ENCODE results near the gene COPS3. TPM values are rescaled to one million over a fixed set of nuclear protein-coding genes. Genes with fewer than 3 reads are reported as not detected.

Gene COPS3
- total RNA-seq, 1 donor from 2014 or later = 89.2 TPM

DNA sequence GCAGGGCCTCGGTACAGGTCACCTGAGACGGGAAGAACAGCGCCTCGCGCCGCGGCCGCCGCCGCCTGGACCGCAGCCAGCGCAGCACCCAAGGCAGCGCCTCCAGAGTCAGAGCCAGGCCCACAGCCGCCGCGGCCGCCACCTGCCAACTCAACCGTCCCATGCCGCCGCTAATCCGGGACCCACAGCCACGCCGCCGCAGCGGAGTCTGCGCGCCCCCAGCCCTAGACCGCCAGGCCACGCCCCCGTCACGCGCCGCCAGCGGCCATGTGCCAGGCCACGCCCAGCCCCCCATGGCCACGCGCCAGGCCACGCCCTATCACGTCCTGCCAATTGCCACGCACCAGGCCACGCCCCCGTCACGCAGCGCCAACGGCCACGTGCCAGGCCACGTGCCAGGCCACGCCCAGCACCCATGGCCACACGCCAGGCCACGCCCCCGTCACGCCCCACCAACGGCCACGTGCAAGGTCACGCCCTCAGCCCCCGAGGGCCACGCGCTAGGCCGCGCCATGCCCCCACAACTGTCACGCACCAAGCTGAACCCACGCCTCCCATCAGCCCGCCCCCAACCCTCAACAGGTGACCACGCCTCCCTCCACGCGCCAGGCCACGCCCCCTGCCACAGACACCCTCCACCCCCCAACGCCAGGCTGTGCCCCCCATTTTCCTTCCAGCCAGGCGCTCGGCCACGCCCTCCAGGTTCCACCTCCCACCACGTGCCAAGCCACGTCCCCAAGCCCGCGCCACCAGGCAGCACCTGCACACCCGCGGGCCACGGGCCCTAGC, 74.7 kb downstream of the COPS3 start, which contains the start of gene PLD6:
PLD6 (minus strand) TSS at position 210 of the 789 bp plus-strand sequence; CDS start at position 163, 47 bp downstream.
- Histone ChIP-seq H3K4me3 (ENCODE audit: low read length in 3 of 3) (peak within 1 kb of the TSS; percentile 54 to 82 (median 80)), H3K27me3 (ENCODE audit: control insufficient read depth in 3 of 3, insufficient read depth in 3 of 3, low read length in 3 of 3) (no peaks in the 10 kb centered on the region), H3K9ac (ENCODE audit: low read depth in 1 of 3, low read length in 3 of 3) (peak within 1 kb of the TSS; percentile 76 to 92 (median 84)), H3K36me3 (ENCODE audit: control insufficient read depth in 3 of 3, insufficient read depth in 3 of 3, low read length in 3 of 3) (peaks cover 2 to 6% (median 3%) of the 10 kb centered on the region in 3 donors), H3K4me1 (ENCODE audit: control insufficient read depth in 3 of 3, insufficient read depth in 3 of 3, low read length in 3 of 3) (peaks cover 22 to 36% (median 35%) of the 10 kb centered on the region in 3 donors), H3K9me3 (ENCODE audit: control insufficient read depth in 3 of 3, low read length in 3 of 3) (no peaks in the 10 kb centered on the region), H3K27ac (ENCODE audit: low read depth, low read length) (peak within 1 kb of the TSS; percentile 92)

DNA sequence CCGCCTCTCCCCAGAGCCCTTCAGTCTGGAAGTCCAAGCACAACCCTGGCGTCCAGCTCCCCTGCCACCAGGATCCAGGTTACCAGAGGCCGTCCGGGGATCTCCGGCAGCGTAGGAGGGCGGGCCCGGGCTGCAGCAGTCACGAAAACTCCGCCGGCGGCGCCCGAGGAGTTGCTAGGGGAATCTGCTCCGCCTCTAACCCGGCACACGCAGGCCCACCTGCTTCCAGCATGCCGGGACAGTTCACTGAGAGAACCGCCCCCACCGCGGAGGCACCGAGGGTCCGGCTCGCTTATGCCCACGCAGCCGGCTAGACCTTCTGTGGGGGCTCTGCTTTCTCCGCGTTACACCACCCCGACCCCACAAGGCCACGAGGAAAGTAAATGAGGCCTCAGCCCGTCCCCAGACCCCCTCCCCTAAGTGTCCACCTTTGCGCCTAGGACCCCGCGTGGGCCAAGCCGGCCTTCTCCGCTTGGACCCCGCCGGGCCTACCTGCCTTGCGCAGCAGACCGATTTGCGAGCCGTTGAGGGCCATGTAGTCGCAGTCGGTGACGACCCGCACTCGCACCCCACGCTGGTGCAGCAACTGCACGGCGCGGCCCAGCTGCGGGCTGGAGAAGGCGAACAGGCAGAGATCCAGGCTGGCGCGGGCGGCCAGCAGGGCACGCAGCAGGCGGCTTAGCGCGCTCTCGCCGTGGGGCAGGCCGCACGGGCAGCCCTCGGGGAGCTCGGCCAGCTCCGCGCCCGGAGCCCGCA, 75.5 kb downstream of the COPS3 start:
- H3K9ac ChIP-seq (ENCODE audit: low read depth in 1 of 3, low read length in 3 of 3) = peak overlapping the region; percentile 76 to 92 (median 84)
- peaks cover 2 to 8% (median 3%) of the 10 kb centered on the region in 3 donors for H3K36me3 ChIP-seq (ENCODE audit: control insufficient read depth in 3 of 3, insufficient read depth in 3 of 3, low read length in 3 of 3)
- H3K27ac ChIP-seq (ENCODE audit: low read depth, low read length) = peak overlapping the region; percentile 92
- H3K9me3 ChIP-seq (ENCODE audit: control insufficient read depth in 3 of 3, low read length in 3 of 3) = no peaks in the 10 kb centered on the region
- H3K4me3 ChIP-seq (ENCODE audit: low read length in 3 of 3) = peak overlapping the region; percentile 54 to 82 (median 80)
- no peaks in the 10 kb centered on the region for H3K27me3 ChIP-seq (ENCODE audit: control insufficient read depth in 3 of 3, insufficient read depth in 3 of 3, low read length in 3 of 3)
- H3K4me1 ChIP-seq (ENCODE audit: control insufficient read depth in 3 of 3, insufficient read depth in 3 of 3, low read length in 3 of 3) = peaks cover 27 to 35% (median 31%) of the 10 kb centered on the region in 3 donors

DNA sequence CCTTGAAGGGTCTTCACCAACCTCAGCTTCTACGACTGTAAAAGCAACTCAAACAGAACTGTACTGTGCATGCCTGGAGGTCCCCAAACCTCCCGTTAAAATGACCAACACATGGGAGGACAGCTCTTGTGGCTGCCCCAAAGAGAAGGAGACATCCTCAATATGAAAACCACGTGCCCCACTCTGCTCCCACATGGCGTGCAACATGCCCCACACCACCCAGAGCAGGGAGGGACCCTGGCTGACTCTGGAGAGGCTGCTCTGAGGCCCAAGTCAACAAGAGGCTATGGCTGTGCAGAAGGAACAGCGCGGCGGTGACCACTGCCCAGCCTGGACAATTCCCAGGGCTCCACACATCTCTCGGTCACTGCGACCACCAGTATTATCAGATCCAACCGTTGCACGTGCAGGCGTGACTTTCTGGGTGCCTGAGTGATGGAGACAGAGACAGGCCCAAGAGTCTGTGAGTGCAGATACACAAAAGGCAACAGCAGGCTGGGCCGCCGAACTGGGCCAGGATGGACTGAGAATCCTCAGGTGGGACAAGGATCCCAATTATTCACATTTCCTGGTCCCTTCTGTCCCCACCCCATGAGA, 76.3 kb downstream of the COPS3 start:
- Histone ChIP-seq H3K4me1 (ENCODE audit: control insufficient read depth in 3 of 3, insufficient read depth in 3 of 3, low read length in 3 of 3) (peaks cover 27 to 37% (median 31%) of the 10 kb centered on the region in 3 donors), H3K36me3 (ENCODE audit: control insufficient read depth in 3 of 3, insufficient read depth in 3 of 3, low read length in 3 of 3) (peaks cover 2 to 8% (median 3%) of the 10 kb centered on the region in 3 donors), H3K9ac (ENCODE audit: low read depth in 1 of 3, low read length in 3 of 3) (peak overlapping the region; percentile 76 to 92 (median 84)), H3K4me3 (ENCODE audit: low read length in 3 of 3) (peak overlapping the region; percentile 54 to 82 (median 80)), H3K27me3 (ENCODE audit: control insufficient read depth in 3 of 3, insufficient read depth in 3 of 3, low read length in 3 of 3) (no peaks in the 10 kb centered on the region), H3K9me3 (ENCODE audit: control insufficient read depth in 3 of 3, low read length in 3 of 3) (no peaks in the 10 kb centered on the region), H3K27ac (ENCODE audit: low read depth, low read length) (peak overlapping the region; percentile 92)

DNA sequence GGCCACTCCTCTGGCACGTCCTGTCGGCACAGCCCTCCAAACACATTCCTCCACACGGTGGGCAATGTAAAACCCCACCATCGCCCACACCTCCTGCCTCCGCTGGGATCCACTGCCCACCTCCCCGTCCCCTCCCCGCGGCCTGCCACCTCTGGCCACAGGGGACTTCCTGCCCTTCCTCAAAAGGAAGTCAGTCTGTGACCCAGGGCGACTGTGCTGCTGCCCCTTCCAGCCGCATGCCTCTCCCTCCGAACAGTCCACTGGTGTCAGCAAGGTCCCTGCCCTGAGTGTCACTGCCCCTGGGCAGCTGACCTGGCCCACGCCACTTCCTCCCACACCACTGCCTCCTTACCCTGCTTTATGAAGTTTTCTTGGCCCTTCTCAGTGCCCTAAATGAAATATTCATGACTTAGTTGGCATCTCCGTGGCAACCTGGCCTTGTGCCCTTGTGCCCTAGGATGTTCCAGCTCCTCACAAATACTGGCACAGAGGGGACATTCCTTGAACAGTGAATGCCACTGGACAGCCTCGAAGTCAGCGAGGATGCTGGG, 76.9 kb downstream of the COPS3 start:
- H3K4me1 ChIP-seq (ENCODE audit: control insufficient read depth in 3 of 3, insufficient read depth in 3 of 3, low read length in 3 of 3) = peaks cover 27 to 37% (median 31%) of the 10 kb centered on the region in 3 donors

DNA sequence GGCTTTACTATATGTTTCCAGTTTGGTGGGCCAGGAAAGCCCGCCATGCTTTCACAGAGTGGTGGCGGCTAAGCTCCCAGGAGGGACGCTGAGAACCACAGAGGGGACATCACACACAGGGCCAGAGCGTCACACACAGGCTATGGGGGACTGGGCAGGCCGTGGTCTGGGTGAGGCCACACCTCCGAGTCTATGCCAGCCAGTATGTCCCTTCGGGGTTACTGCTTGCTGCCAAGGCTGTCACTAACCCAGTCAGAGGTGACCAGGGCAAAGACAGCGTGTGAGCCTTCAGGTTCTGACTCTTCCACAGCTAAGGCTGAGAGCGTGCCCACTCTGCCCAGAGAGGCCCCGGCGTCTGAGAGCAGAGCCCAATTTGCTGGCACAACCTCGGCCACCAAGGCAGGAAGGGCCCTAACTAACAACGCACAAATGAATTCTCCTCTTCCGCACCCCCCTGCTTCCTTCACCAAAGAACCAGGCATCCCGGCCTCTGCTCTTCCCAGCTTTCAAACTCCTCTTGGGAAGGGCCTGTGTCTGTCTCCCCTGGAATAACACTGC, 77.8 kb downstream of the COPS3 start:
- Histone ChIP-seq H3K9me3 (ENCODE audit: control insufficient read depth in 3 of 3, low read length in 3 of 3) (no peaks in the 10 kb centered on the region), H3K4me3 (ENCODE audit: low read length in 3 of 3) (no peak overlapping the region), H3K27ac (ENCODE audit: low read depth, low read length) (no peak overlapping the region), H3K4me1 (ENCODE audit: control insufficient read depth in 3 of 3, insufficient read depth in 3 of 3, low read length in 3 of 3) (peaks cover 27 to 37% (median 31%) of the 10 kb centered on the region in 3 donors), H3K36me3 (ENCODE audit: control insufficient read depth in 3 of 3, insufficient read depth in 3 of 3, low read length in 3 of 3) (peaks cover 2 to 8% (median 3%) of the 10 kb centered on the region in 3 donors), H3K27me3 (ENCODE audit: control insufficient read depth in 3 of 3, insufficient read depth in 3 of 3, low read length in 3 of 3) (no peaks in the 10 kb centered on the region), H3K9ac (ENCODE audit: low read depth in 1 of 3, low read length in 3 of 3) (peak overlapping the region in 1 of 3 donors; percentile 33)

More for the DNA sequence above, 76.9 kb downstream of the COPS3 start:
- Histone ChIP-seq H3K4me3 (ENCODE audit: low read length in 3 of 3) (peak overlapping the region in 1 of 3 donors; percentile 82), H3K27me3 (ENCODE audit: control insufficient read depth in 3 of 3, insufficient read depth in 3 of 3, low read length in 3 of 3) (no peaks in the 10 kb centered on the region), H3K36me3 (ENCODE audit: control insufficient read depth in 3 of 3, insufficient read depth in 3 of 3, low read length in 3 of 3) (peaks cover 2 to 8% (median 3%) of the 10 kb centered on the region in 3 donors), H3K9ac (ENCODE audit: low read depth in 1 of 3, low read length in 3 of 3) (peak overlapping the region in 1 of 3 donors; percentile 92), H3K9me3 (ENCODE audit: control insufficient read depth in 3 of 3, low read length in 3 of 3) (no peaks in the 10 kb centered on the region), H3K27ac (ENCODE audit: low read depth, low read length) (no peak overlapping the region)

DNA sequence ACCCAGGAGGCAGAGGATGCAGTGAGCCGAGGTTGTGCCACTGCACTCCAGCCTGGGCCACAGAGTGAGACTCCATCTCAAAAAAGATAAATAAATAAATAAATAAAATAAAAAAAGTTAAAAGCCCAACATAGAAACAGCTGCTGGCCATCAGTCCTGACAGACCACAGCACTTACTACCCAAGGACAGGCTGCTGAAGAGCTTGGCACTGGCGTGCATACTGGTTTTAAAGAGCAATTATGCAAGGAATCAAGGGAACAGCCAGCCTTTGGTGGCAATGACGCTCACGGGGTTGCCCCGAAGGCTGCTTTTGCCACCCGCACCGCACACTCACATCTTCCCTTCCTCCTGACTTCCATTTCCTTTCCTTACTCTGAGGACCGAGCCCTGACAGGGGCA, 79.1 kb downstream of the COPS3 start:
- Histone ChIP-seq H3K4me3 (ENCODE audit: low read length in 3 of 3) (no peak overlapping the region), H3K27ac (ENCODE audit: low read depth, low read length) (no peak overlapping the region), H3K9me3 (ENCODE audit: control insufficient read depth in 3 of 3, low read length in 3 of 3) (no peaks in the 10 kb centered on the region), H3K36me3 (ENCODE audit: control insufficient read depth in 3 of 3, insufficient read depth in 3 of 3, low read length in 3 of 3) (peaks cover 2 to 8% (median 3%) of the 10 kb centered on the region in 3 donors), H3K4me1 (ENCODE audit: control insufficient read depth in 3 of 3, insufficient read depth in 3 of 3, low read length in 3 of 3) (peaks cover 27 to 37% (median 31%) of the 10 kb centered on the region in 3 donors), H3K27me3 (ENCODE audit: control insufficient read depth in 3 of 3, insufficient read depth in 3 of 3, low read length in 3 of 3) (no peaks in the 10 kb centered on the region), H3K9ac (ENCODE audit: low read depth in 1 of 3, low read length in 3 of 3) (no peak overlapping the region)

DNA sequence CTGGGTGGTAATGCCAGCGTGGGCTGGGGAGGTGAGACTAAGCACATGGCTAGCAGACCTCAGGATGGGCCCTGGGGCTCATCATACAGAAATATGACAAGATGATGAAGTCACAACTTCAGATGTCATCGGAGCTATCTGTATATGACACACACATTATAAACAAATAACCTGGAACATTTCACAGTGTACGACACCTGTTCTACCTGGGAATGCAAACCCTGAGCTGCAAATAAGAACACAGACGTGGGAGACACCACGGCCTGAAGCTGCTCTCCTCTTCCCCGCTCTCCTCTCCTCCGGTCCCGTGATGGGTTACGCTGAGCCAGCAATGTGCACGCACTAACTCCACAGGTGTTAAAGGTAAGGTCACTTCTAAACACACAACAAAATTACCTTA, 79.8 kb downstream of the COPS3 start:
- Histone ChIP-seq H3K4me3 (ENCODE audit: low read length in 3 of 3) (no peak overlapping the region), H3K27me3 (ENCODE audit: control insufficient read depth in 3 of 3, insufficient read depth in 3 of 3, low read length in 3 of 3) (no peaks in the 10 kb centered on the region), H3K27ac (ENCODE audit: low read depth, low read length) (no peak overlapping the region), H3K36me3 (ENCODE audit: control insufficient read depth in 3 of 3, insufficient read depth in 3 of 3, low read length in 3 of 3) (peaks cover 2 to 8% (median 3%) of the 10 kb centered on the region in 3 donors), H3K9me3 (ENCODE audit: control insufficient read depth in 3 of 3, low read length in 3 of 3) (no peaks in the 10 kb centered on the region), H3K9ac (ENCODE audit: low read depth in 1 of 3, low read length in 3 of 3) (no peak overlapping the region), H3K4me1 (ENCODE audit: control insufficient read depth in 3 of 3, insufficient read depth in 3 of 3, low read length in 3 of 3) (peaks cover 26 to 34% (median 27%) of the 10 kb centered on the region in 3 donors)

DNA sequence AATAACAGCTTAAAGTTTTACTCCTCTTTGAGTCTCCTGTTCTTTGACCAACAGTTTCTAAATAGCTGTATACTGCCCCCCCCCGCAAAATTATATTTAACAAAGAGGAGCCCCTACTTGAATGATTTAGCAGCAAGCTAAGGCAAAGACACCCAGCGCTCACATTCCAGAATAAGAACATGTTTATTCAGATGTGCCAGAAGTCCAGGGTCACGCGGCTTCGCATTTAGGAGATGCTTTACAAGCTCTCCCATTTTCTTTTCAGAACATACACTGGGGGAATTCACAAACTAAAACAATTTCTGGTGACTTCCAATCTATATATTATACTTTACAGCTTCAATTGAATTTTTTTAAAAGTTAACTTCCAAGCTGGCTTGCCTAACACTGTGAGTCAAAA, 80.2 kb downstream of the COPS3 start:
- Histone ChIP-seq H3K9ac (ENCODE audit: low read depth in 1 of 3, low read length in 3 of 3) (no peak overlapping the region), H3K4me1 (ENCODE audit: control insufficient read depth in 3 of 3, insufficient read depth in 3 of 3, low read length in 3 of 3) (peaks cover 21 to 31% (median 26%) of the 10 kb centered on the region in 3 donors), H3K36me3 (ENCODE audit: control insufficient read depth in 3 of 3, insufficient read depth in 3 of 3, low read length in 3 of 3) (peaks cover 2 to 8% (median 3%) of the 10 kb centered on the region in 3 donors), H3K27me3 (ENCODE audit: control insufficient read depth in 3 of 3, insufficient read depth in 3 of 3, low read length in 3 of 3) (no peaks in the 10 kb centered on the region), H3K9me3 (ENCODE audit: control insufficient read depth in 3 of 3, low read length in 3 of 3) (no peaks in the 10 kb centered on the region), H3K27ac (ENCODE audit: low read depth, low read length) (no peak overlapping the region), H3K4me3 (ENCODE audit: low read length in 3 of 3) (no peak overlapping the region)

DNA sequence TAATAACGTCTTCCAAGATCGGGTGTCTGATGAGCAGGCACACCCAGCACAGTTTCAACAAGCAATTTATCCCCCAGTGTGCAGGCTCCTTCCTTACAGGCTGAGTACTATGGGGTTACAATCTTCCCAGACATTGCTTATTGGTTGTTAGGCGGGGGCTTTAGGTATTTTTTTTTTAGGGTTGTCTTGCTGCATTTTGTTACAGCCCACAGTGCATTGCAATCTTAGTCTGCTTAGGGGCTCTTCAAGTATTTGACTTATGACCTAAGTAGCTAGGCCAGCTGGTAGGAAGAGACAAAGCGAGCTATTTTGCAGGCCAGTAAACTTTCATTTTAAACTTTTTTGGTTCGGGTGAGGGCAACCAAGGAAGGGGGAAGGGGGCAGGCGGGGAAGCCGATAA, 80.7 kb downstream of the COPS3 start:
- H3K4me3 ChIP-seq (ENCODE audit: low read length in 3 of 3) = no peak overlapping the region
- H3K4me1 ChIP-seq (ENCODE audit: control insufficient read depth in 3 of 3, insufficient read depth in 3 of 3, low read length in 3 of 3) = peaks cover 16 to 26% (median 21%) of the 10 kb centered on the region in 3 donors
- peaks cover 2 to 8% (median 3%) of the 10 kb centered on the region in 3 donors for H3K36me3 ChIP-seq (ENCODE audit: control insufficient read depth in 3 of 3, insufficient read depth in 3 of 3, low read length in 3 of 3)
- H3K9me3 ChIP-seq (ENCODE audit: control insufficient read depth in 3 of 3, low read length in 3 of 3) = no peaks in the 10 kb centered on the region
- H3K9ac ChIP-seq (ENCODE audit: low read depth in 1 of 3, low read length in 3 of 3) = no peak overlapping the region
- no peaks in the 10 kb centered on the region for H3K27me3 ChIP-seq (ENCODE audit: control insufficient read depth in 3 of 3, insufficient read depth in 3 of 3, low read length in 3 of 3)
- no peak overlapping the region for H3K27ac ChIP-seq (ENCODE audit: low read depth, low read length)

Measured in skeletal muscle tissue (tissue), 4 donors.